22Rv1 (cell line): ENCODE data around the gene TNFSF15.

Experiments
- ZFX ChIP-seq: fragments of 450-650 bp; IDR thresholded peaks from 2 replicates; pipeline ENCODE4 v1.6.1; 2017; ENCODE audit warnings: antibody characterized with exemption, borderline replicate concordance
- TF ChIP-seq, protein P1 (sequence below): fragments of 450-650 bp; IDR thresholded peaks from 2 replicates; pipeline ENCODE4 v1.5.1; 2017; ENCODE audit warnings: mild to moderate bottlenecking

DNA sequence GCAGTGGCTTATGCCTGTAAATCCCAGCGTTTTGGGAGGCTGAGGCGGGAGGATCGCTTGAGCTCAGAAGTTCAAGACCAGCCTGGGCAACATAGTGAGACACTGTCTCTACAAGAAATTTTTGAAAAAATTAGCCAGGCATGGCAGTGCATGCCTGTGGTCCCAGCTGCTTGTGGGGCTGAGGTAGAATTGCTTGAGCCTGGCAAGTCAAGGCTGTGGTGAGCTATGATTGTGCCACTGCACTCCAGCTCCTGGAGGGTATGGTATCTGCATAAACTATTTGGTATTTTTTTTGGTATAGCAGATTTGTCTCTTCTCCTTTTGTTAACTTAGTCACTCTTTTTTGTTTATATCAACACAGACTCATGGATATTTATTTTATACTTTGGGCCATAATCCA lies 62.4 kb downstream of the TNFSF15 start:
- TF ChIP-seq, protein P1, sequence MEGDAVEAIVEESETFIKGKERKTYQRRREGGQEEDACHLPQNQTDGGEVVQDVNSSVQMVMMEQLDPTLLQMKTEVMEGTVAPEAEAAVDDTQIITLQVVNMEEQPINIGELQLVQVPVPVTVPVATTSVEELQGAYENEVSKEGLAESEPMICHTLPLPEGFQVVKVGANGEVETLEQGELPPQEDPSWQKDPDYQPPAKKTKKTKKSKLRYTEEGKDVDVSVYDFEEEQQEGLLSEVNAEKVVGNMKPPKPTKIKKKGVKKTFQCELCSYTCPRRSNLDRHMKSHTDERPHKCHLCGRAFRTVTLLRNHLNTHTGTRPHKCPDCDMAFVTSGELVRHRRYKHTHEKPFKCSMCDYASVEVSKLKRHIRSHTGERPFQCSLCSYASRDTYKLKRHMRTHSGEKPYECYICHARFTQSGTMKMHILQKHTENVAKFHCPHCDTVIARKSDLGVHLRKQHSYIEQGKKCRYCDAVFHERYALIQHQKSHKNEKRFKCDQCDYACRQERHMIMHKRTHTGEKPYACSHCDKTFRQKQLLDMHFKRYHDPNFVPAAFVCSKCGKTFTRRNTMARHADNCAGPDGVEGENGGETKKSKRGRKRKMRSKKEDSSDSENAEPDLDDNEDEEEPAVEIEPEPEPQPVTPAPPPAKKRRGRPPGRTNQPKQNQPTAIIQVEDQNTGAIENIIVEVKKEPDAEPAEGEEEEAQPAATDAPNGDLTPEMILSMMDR, result no peak
- no peak for TF ChIP-seq ZFX
